Measurements from ENCODE around the gene NELFB. TPM values are rescaled to one million over a fixed set of nuclear protein-coding genes. Genes with fewer than 3 reads are reported as not detected.

Gene NELFB
- total and polyA plus RNA-seq, 9 of the 15 experiments (the other 6 are each of a cell fraction or from before 2014, with no cell fraction given), result 0.24 to 84.0 (median 29.7) TPM

- no peak for TF ChIP-seq AFF4 (CRISPR knock-in tag; IDR thresholded peaks at IDR 0.05)
- no peak for TF ChIP-seq FUS (optimal IDR thresholded peaks at IDR 0.05; ENCODE audit: low read depth, low read length)
- no peak for TF ChIP-seq SRSF7 (optimal IDR thresholded peaks at IDR 0.05; ENCODE audit: low read depth, low read length)
- TF ChIP-seq CBFA2T3 (IDR thresholded peaks at IDR 0.05), result no peak
- TF ChIP-seq ATF7 (IDR thresholded peaks at IDR 0.05), result no peak
- no peak for TF ChIP-seq ZBTB33 (CRISPR knock-in tag; IDR thresholded peaks at IDR 0.05)
These were observed 62.0 kb downstream of the NELFB start (continued) for GRCh38 chr9:137317021-137317717.
